M059J (cell line): Measurements from ENCODE around the gene CDC23. TPM values are rescaled to one million over a fixed set of nuclear protein-coding genes. Genes with fewer than 3 reads are reported as not detected.
"Not testable (repeated sequence)": the region's sequence is repeated elsewhere in the genome, so short reads cannot be mapped to it uniquely, and the experiment has no call there.

ENCODE experiments used
- DNase-seq: peaks from one replicate; pipeline ENCODE4 v3.0.0-alpha.2; 2012; ENCODE audit warnings: low read depth
- total RNA-seq: library from RNA; depleted of rRNA; stranded (reverse); fragments of >200 nt; shearing (Covaris generic); gene quantifications from 2 replicates; pipeline ENCODE4 v1.2.3, GENCODE V29; 2014

CDC23 gene
- total RNA-seq, 1 experiment from 2014 or later = 47.6 TPM

- DNase-seq = no peak
Observed at GRCh38 chr5:138212828-138213160, 329 bp downstream of the CDC23 start.

GRCh38 chr5:138210985-138211384 is 2.1 kb downstream of the CDC23 start:
- no peak for DNase-seq

- not testable (repeated sequence) for DNase-seq
Observed at GRCh38 chr5:138193859-138194258, 19.3 kb downstream of the CDC23 start.

GRCh38 chr5:138192826-138193225 is 20.3 kb downstream of the CDC23 start:
- DNase-seq = no peak

- no peak for DNase-seq
Observed at GRCh38 chr5:138188626-138189025, 24.5 kb downstream of the CDC23 start.

GRCh38 chr5:138186002-138186447 is 27.1 kb downstream of the CDC23 start:
- no peak for DNase-seq

GRCh38 chr5:138182808-138183207 is 30.3 kb downstream of the CDC23 start:
- no peak for DNase-seq

GRCh38 chr5:138180841-138181240 is 32.3 kb downstream of the CDC23 start:
- DNase-seq = no peak

- DNase-seq = peak; percentile 79
Observed at GRCh38 chr5:138180183-138180782, 32.8 kb downstream of the CDC23 start.

GRCh38 chr5:138179277-138179857 is 33.8 kb downstream of the CDC23 start:
- DNase-seq = peak; percentile 18

GRCh38 chr5:138178516-138179276 is 34.4 kb downstream of the CDC23 start, which contains the start of the genes BRD8 and KIF20A:
TSS of gene BRD8 (minus strand) at chr5:138178630. CDS start at chr5:138178614, 16 bp downstream.
TSS of gene KIF20A (plus strand) at chr5:138179112. CDS start at chr5:138179681, 569 bp downstream.
- DNase-seq = peak; percentile 98

- DNase-seq = peak; percentile 39
Observed at GRCh38 chr5:138177941-138178515, 35.1 kb downstream of the CDC23 start.

- DNase-seq = no peak
Observed at GRCh38 chr5:138170299-138170698, 42.8 kb downstream of the CDC23 start.

GRCh38 chr5:138169124-138169523 is 44.0 kb downstream of the CDC23 start:
- no peak for DNase-seq

GRCh38 chr5:138163721-138164120 is 49.4 kb downstream of the CDC23 start:
- DNase-seq = no peak

GRCh38 chr5:138160706-138161105 is 52.4 kb downstream of the CDC23 start:
- no peak for DNase-seq

GRCh38 chr5:138159666-138160065 is 53.5 kb downstream of the CDC23 start:
- no peak for DNase-seq

GRCh38 chr5:138157626-138158025 is 55.5 kb downstream of the CDC23 start:
- no peak for DNase-seq

- not testable (repeated sequence) for DNase-seq
Observed at GRCh38 chr5:138155977-138156376, 57.1 kb downstream of the CDC23 start.

GRCh38 chr5:138149530-138149929 is 63.6 kb downstream of the CDC23 start:
- peak; percentile 18 for DNase-seq

- DNase-seq = peak; percentile 84
Observed at GRCh38 chr5:138148811-138149210, 64.3 kb downstream of the CDC23 start.

GRCh38 chr5:138143578-138143977 is 69.5 kb downstream of the CDC23 start:
- DNase-seq = not testable (repeated sequence)
